ENCODE measurements around the gene ATP7B. TPM values are rescaled to one million over a fixed set of nuclear protein-coding genes. Genes with fewer than 3 reads are reported as not detected.

Gene ATP7B
- total and polyA plus RNA-seq, 2 donors (not counting 3 experiments of a cell fraction or from before 2014, with no cell fraction given) = 4.2 to 8.0 TPM

- dilution Hi-C loops (cut with MboI; ENCODE audit: extremely low pct_ligation_motif_present, low sequenced_read_pairs) = no loop called here
- no peak overlapping the region for H3K4me2 ChIP-seq (ENCODE audit: insufficient read depth, low read length)
- DNase-seq (ENCODE audit: low read depth, low spot score) = no peak
- no peaks in the 10 kb centered on the region for H3K36me3 ChIP-seq (ENCODE audit: control insufficient read depth in 2 of 2, extremely low read depth in 1 of 2, insufficient read depth in 2 of 2, low read length in 2 of 2)
- no peaks in the 10 kb centered on the region for H3K79me2 ChIP-seq (ENCODE audit: control insufficient read depth, insufficient read depth, low read length)
- ChIA-PET CTCF (interaction anchor here (0.9 kb wide), 1 partner anchor 10 kb away, joined by 3 read pairs; no protein-coding TSS in a partner anchor), POLR2A (no interaction called here)
- no peak overlapping the region for H3K27ac ChIP-seq (ENCODE audit: insufficient read depth, low read depth, low read length)
- intact Hi-C loops (cut with micrococcal nuclease) = no loop called here
- H3K9me1 ChIP-seq (replicated peaks; ENCODE audit: control insufficient read depth, extremely low read depth, insufficient read depth, low read length) = no peaks in the 10 kb centered on the region
- no peak overlapping the region for H3K4me3 ChIP-seq (replicated peaks in 1 of 3; ENCODE audit: insufficient read depth in 1 of 3, low read depth in 1 of 3, low read length in 3 of 3)
- FAIRE-seq = no peak
- TF ChIP-seq JUN (IDR thresholded peaks at IDR 0.05; ENCODE audit: borderline replicate concordance, insufficient read depth, insufficient read length, low read depth) (no peak), POLR2AphosphoS5 (IDR thresholded peaks at IDR 0.05; ENCODE audit: insufficient read depth, low read depth, low read length) (no peak), MYC (IDR thresholded peaks at IDR 0.05; ENCODE audit: low read depth, low read length) (no peak), GATA2 (IDR thresholded peaks at IDR 0.05; ENCODE audit: insufficient read depth, insufficient read length, low read depth, low read length) (no peak), EZH2 (IDR thresholded peaks at IDR 0.05; ENCODE audit: borderline replicate concordance, low read depth, low read length, severe bottlenecking) (no peak), MAX (IDR thresholded peaks at IDR 0.05; ENCODE audit: insufficient read depth, insufficient read length) (no peak), CTCF (IDR thresholded peaks at IDR 0.05; ENCODE audit: extremely low read depth in 1 of 2, insufficient read depth in 1 of 2, low read depth in 1 of 2, low read length in 2 of 2) (no peak), FOS (IDR thresholded peaks at IDR 0.05; ENCODE audit: borderline replicate concordance, insufficient read depth, low read length) (no peak), POLR2A (IDR thresholded peaks at IDR 0.05; ENCODE audit: low read depth, low read length) (no peak)
- no peaks in the 10 kb centered on the region for H3K4me1 ChIP-seq (ENCODE audit: control insufficient read depth, extremely low read depth, insufficient read depth, low read length)
- H4K20me1 ChIP-seq (replicated peaks; ENCODE audit: control insufficient read depth, extremely low read depth, insufficient read depth, low read length) = no peaks in the 10 kb centered on the region
- H3K9me3 ChIP-seq (replicated peaks; ENCODE audit: control insufficient read depth, insufficient read depth, low read length) = no peaks in the 10 kb centered on the region
- BruUV-seq (replicated peaks) = no TSS peak
- no peak overlapping the region for H3K9ac ChIP-seq (replicated peaks; ENCODE audit: extremely low read depth, insufficient read depth, low read length)
- no peaks in the 10 kb centered on the region for H3K27me3 ChIP-seq (ENCODE audit: control insufficient read depth in 2 of 2, insufficient read depth in 2 of 2, low read length in 2 of 2)
- H2AFZ ChIP-seq (ENCODE audit: low read depth, low read length) = no peak overlapping the region
Measured at GRCh38 chr13:52051400-52051799, 40.1 kb upstream of the ATP7B start.
